ENCODE data around the gene HPRT1.

- TF ChIP-seq CTCF (IDR thresholded peaks at IDR 0.05) (no peak), POLR2A (IDR thresholded peaks at IDR 0.05) (no peak)
Observed at GRCh38 chrX:134462927-134463326, 3.0 kb downstream of the HPRT1 start.

All from lower leg skin (tissue), 3 donors.